PC-3 (cell line): ENCODE measurements around the gene LIN54. TPM values are rescaled to one million over a fixed set of nuclear protein-coding genes. Genes with fewer than 3 reads are reported as not detected.
"Not testable (repeated sequence)": the region's sequence is repeated elsewhere in the genome, so short reads cannot be mapped to it uniquely, and the experiment has no call there.

Source experiments
- ATAC-seq: fragments of 200-7000 bp; cut with Tn5 transposase; 2 replicates; pipeline ENCODE4 v1.9.1; 2020; ENCODE audit warnings: mild to moderate bottlenecking, moderate library complexity
- BruUV-seq: library from RNA; stranded (reverse); fragments of 400-500 nt; replicated peaks from 2 replicates; lab custom pipeline; 2021; lab: Mats Ljungman, UMichigan
- CTCF ChIA-PET: fragments of 300-600 bp; sonication (Branson Sonifier 250); formaldehyde crosslinking; loops from one replicate; lab custom pipeline; 2022; ENCODE audit warnings: antibody characterized with exemption; lab: Charles Lee
- POLR2A ChIA-PET: fragments of 300-600 bp; sonication (Branson Sonifier 250); formaldehyde crosslinking; loops from one replicate; lab custom pipeline; 2022; ENCODE audit warnings: antibody characterized with exemption; ENCODE audit not compliant: unreplicated experiment; lab: Charles Lee
- DNase-seq: peaks from one replicate; pipeline ENCODE4 v3.0.0-alpha.2; 2015
- H2AFZ ChIP-seq: fragments of 300-600 bp; sonication (generic); 2 replicates; pipeline ENCODE4 v1.6.0; 2016; ENCODE audit warnings: antibody characterized with exemption, low read length
- H3F3A ChIP-seq: fragments of 300-600 bp; sonication (generic); one replicate; pipeline ENCODE4 v1.6.0; 2017; ENCODE audit warnings: antibody characterized with exemption, low read length, control low read depth, mild to moderate bottlenecking; ENCODE audit not compliant: unreplicated experiment
- H3K27ac ChIP-seq: fragments of 300-600 bp; sonication (generic); 2 replicates; pipeline ENCODE4 v1.5.1; 2016; ENCODE audit warnings: mild to moderate bottlenecking, low read length
- H3K27me3 ChIP-seq: fragments of 300-600 bp; sonication (generic); 2 replicates; pipeline ENCODE4 v1.6.1; 2016; ENCODE audit warnings: low read length, mixed read lengths
- H3K36me3 ChIP-seq: fragments of 300-600 bp; sonication (generic); 2 replicates; pipeline ENCODE4 v1.6.1; 2016; ENCODE audit warnings: low read depth, mixed run types, low read length, mixed read lengths
- H3K4me1 ChIP-seq: fragments of 300-600 bp; sonication (generic); 2 replicates; pipeline ENCODE4 v1.5.1; 2016; ENCODE audit warnings: low read length; ENCODE audit not compliant: insufficient read depth
- H3K4me2 ChIP-seq: fragments of 300-600 bp; sonication (generic); 2 replicates; pipeline ENCODE4 v1.6.0; 2016; ENCODE audit warnings: low read length
- H3K4me3 ChIP-seq: fragments of 300-600 bp; sonication (generic); 2 replicates; pipeline ENCODE4 v1.5.1; 2016; ENCODE audit warnings: mild to moderate bottlenecking, low read length, mixed read lengths
- H3K79me2 ChIP-seq: fragments of 300-600 bp; sonication (generic); 2 replicates; pipeline ENCODE4 v1.6.1; 2017; ENCODE audit warnings: low read length, mixed read lengths
- H3K9ac ChIP-seq: fragments of 300-600 bp; sonication (generic); 2 replicates; pipeline ENCODE4 v1.6.0; 2016; ENCODE audit warnings: mild to moderate bottlenecking, low read length
- H3K9me2 ChIP-seq: fragments of 300-600 bp; sonication (generic); replicated peaks from 2 replicates; pipeline ENCODE4 v1.6.1; 2016; ENCODE audit warnings: mixed run types, low read length, mixed read lengths
- H3K9me3 ChIP-seq: fragments of 300-600 bp; sonication (generic); 2 replicates; pipeline ENCODE4 v1.6.1; 2016; ENCODE audit warnings: low read length, mixed read lengths
- H4K20me1 ChIP-seq: fragments of 300-600 bp; sonication (generic); 2 replicates; pipeline ENCODE4 v1.6.1; 2016; ENCODE audit warnings: low read length, mixed read lengths
- CTCF ChIP-seq: fragments of 300-600 bp; sonication (generic); conservative IDR thresholded peaks from 2 replicates; pipeline ENCODE4 v1.5.1; 2017; ENCODE audit warnings: antibody characterized with exemption, low read depth, mild to moderate bottlenecking, low read length
- EZH2 ChIP-seq: fragments of 300-600 bp; sonication (generic); IDR thresholded peaks from one replicate; pipeline ENCODE4 v1.6.1; 2017; ENCODE audit warnings: antibody characterized with exemption, mild to moderate bottlenecking, low read length; ENCODE audit not compliant: unreplicated experiment
- EZH2phosphoT487 ChIP-seq: fragments of 300-600 bp; sonication (generic); IDR thresholded peaks from 2 replicates; pipeline ENCODE4 v1.6.1; 2018; ENCODE audit warnings: mild to moderate bottlenecking, antibody characterized with exemption, low read length, borderline replicate concordance
- intact Hi-C: fragments of 100-400 bp; cut with micrococcal nuclease; formaldehyde crosslinking; loops from 2 replicates; pipeline ENCODE4 v1.9.0; 2023
- total RNA-seq: library from RNA; depleted of rRNA; stranded (reverse); fragments of >200 nt; gene quantifications from 2 replicates; pipeline ENCODE4 v1.2.3, GENCODE V29; 2014

Gene LIN54
- total RNA-seq, 1 experiment from 2014 or later = 15.9 TPM

- no peaks in the 10 kb centered on the region for H3F3A ChIP-seq
- H3K4me2 ChIP-seq = no peak overlapping the region
- intact Hi-C loops = no loop called here
- no peaks in the 10 kb centered on the region for H4K20me1 ChIP-seq
- ChIA-PET CTCF (no interaction called here), POLR2A (no interaction called here)
- no peak overlapping the region for H3K4me3 ChIP-seq
- no peaks in the 10 kb centered on the region for H3K9me3 ChIP-seq
- H3K4me1 ChIP-seq = peaks cover 7% of the 10 kb centered on the region; the same call in 1 of the 2 replicates
- TF ChIP-seq EZH2 (no peak), CTCF (no peak), EZH2phosphoT487 (no peak)
- no peaks in the 10 kb centered on the region for H3K27me3 ChIP-seq
- no peaks in the 10 kb centered on the region; the same call in 1 of the 2 replicates for H3K36me3 ChIP-seq
- H3K79me2 ChIP-seq = peaks cover 25% of the 10 kb centered on the region
- H3K9me2 ChIP-seq = no peaks in the 10 kb centered on the region
- H3K27ac ChIP-seq = no peak overlapping the region
- H3K9ac ChIP-seq = no peak overlapping the region
- DNase-seq (no peak), ATAC-seq (no peak)
- no TSS peak for BruUV-seq
- no peak overlapping the region for H2AFZ ChIP-seq
These were observed 36.3 kb upstream of the LIN54 start for GRCh38 chr4:83046693-83047473.

GRCh38 chr4:83043801-83044407 is 33.3 kb upstream of the LIN54 start:
- DNase-seq (peak; percentile 42), ATAC-seq (no peak)
- Histone ChIP-seq H3K9ac (no peak overlapping the region), H3K27me3 (no peaks in the 10 kb centered on the region), H3K9me2 (no peaks in the 10 kb centered on the region), H3K79me2 (peaks cover 51% of the 10 kb centered on the region), H3K36me3 (no peaks in the 10 kb centered on the region; the same call in 1 of the 2 replicates), H3K4me3 (no peak overlapping the region), H4K20me1 (no peaks in the 10 kb centered on the region), H3K4me2 (no peak overlapping the region), H3K4me1 (peaks cover 7% of the 10 kb centered on the region; the same call in 1 of the 2 replicates), H2AFZ (no peak overlapping the region), H3F3A (no peaks in the 10 kb centered on the region), H3K27ac (no peak overlapping the region), H3K9me3 (no peaks in the 10 kb centered on the region)
- TF ChIP-seq EZH2phosphoT487 (no peak), CTCF (no peak), EZH2 (no peak)
- CTCF ChIA-PET = no interaction called here
- intact Hi-C loops = no loop called here
- no TSS peak for BruUV-seq
- POLR2A ChIA-PET = no interaction called here

GRCh38 chr4:83043157-83043556 is 32.5 kb upstream of the LIN54 start:
- H3K9me3 ChIP-seq, H3K4me2 ChIP-seq, H3K9ac ChIP-seq, H3K9me2 ChIP-seq, intact Hi-C loops, H3K36me3 ChIP-seq, CTCF ChIA-PET, H3K4me1 ChIP-seq, ATAC-seq, H3F3A ChIP-seq, H4K20me1 ChIP-seq, H2AFZ ChIP-seq, BruUV-seq, H3K27ac ChIP-seq, DNase-seq, H3K4me3 ChIP-seq, H3K27me3 ChIP-seq: not testable (repeated sequence)
- peaks cover 58% of the 10 kb centered on the region for H3K79me2 ChIP-seq
- POLR2A ChIA-PET = interaction anchor here (0.7 kb wide), 1 partner anchor 648 kb away, joined by 8 read pairs; no protein-coding TSS in a partner anchor
